Activated CD8-positive, alpha-beta T cell treated with anti-CD3 and anti-CD28 coated beads, Interleukin-2, amount 10 ng/mL, durations not matched to agents 7 days and 5 days (primary cell): ENCODE measurements around the gene SLC43A1. TPM values are rescaled to one million over a fixed set of nuclear protein-coding genes. Genes with fewer than 3 reads are reported as not detected.

Source experiments
- ATAC-seq: fragments of 150-1000 bp; cut with Tn5 transposase; one replicate; pipeline ENCODE4 v1.10.0; 2021; ENCODE audit warnings: moderate library complexity
- CTCF ChIA-PET: fragments of 350-600 bp; sonication (Branson Sonifier 250); formaldehyde crosslinking; loops from one replicate; lab custom pipeline; 2021; ENCODE audit warnings: antibody characterized with exemption; lab: Charles Lee
- POLR2A ChIA-PET: fragments of 350-600 bp; sonication (Branson Sonifier 250); formaldehyde crosslinking; loops from one replicate; lab custom pipeline; 2021; ENCODE audit warnings: antibody characterized with exemption; lab: Charles Lee
- DNase-seq: peaks from one replicate; pipeline ENCODE4 v3.0.0-alpha.2; 2020
- H3K27ac Mint-ChIP-seq: one replicate; pipeline ENCODE4 v1.8.0; 2021; ENCODE audit warnings: mild to moderate bottlenecking, mixed read lengths
- H3K27me3 Mint-ChIP-seq: one replicate; pipeline ENCODE4 v1.8.0; 2021; ENCODE audit warnings: low read depth, mixed read lengths
- H3K36me3 Mint-ChIP-seq: one replicate; pipeline ENCODE4 v1.8.0; 2021; ENCODE audit warnings: low read depth, mixed read lengths
- H3K4me1 Mint-ChIP-seq: one replicate; pipeline ENCODE4 v1.8.0; 2021; ENCODE audit warnings: low read depth, mixed read lengths
- H3K4me3 Mint-ChIP-seq: one replicate; pipeline ENCODE4 v1.8.0; 2021; ENCODE audit warnings: mild to moderate bottlenecking, mixed read lengths
- H3K9me3 Mint-ChIP-seq: one replicate; pipeline ENCODE4 v1.8.0; 2022; ENCODE audit warnings: mixed read lengths; ENCODE audit not compliant: insufficient read depth
- total RNA-seq, 2 experiments: library from RNA; stranded (reverse); gene quantifications; one replicate each; pipeline ENCODE4 v1.2.3, GENCODE V29; 2021

The SLC43A1 gene
- total RNA-seq, 2 experiments from 2014 or later: 26.4 to 28.4 TPM

DNA sequence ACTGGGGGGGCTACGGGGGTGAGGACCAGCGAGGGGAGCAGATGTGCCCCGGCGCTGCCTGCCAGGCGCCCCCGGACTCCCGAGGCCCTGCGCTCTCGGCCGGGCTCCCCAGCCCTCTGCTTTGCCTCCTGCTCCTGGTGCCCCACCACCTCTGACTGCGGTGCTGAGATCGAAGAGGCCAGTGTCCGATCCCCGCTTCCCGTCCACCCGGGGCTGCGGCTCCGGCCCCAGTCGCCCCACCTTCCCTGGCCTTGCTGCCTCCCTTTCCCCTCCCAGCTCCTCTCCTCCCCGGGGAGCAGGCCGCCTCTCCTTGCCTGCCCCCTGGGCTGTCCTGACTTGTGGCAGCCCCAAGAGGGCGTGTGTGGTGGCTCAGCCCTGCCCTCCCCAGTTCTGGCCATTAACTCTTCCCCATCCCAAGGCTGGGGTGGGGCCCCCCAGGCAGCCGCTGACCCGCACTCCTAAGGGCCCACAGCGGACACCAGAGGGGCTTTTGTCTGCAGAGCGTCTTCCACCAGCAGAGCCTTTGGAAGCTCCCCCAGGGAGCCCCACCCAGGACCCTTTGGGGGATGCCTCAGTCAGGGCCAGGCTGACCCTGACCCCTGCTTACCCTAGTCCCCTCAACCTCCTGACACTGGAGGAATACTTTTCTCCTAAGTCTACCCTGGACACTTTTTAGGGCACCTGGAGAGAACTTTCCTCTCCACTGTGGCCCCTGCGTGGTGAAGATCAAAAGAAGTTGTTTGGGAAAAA lies 38.6 kb downstream of the SLC43A1 start:
- peak overlapping the region; percentile 63 for H3K27ac Mint-ChIP-seq
- H3K4me1 Mint-ChIP-seq: peaks cover 48% of the 10 kb centered on the region
- H3K27me3 Mint-ChIP-seq: peaks cover 32% of the 10 kb centered on the region
- peak overlapping the region; percentile 59 for H3K4me3 Mint-ChIP-seq
- CTCF ChIA-PET: interaction anchor here (0.8 to 9.8 kb wide), 8 partner anchors 17 to 1092 kb away, joined by 3 to 239 read pairs (median 6); partner anchors contain the start of genes RTN4RL2 and SLC43A1
- no peaks in the 10 kb centered on the region for H3K9me3 Mint-ChIP-seq
- POLR2A ChIA-PET: interaction anchor here (0.5 to 0.8 kb wide), 2 partner anchors 19 to 47 kb away, joined by 3 to 4 read pairs; no protein-coding TSS in a partner anchor
- ATAC-seq (peak; percentile 30), DNase-seq (peak; percentile 40)
- no peaks in the 10 kb centered on the region for H3K36me3 Mint-ChIP-seq

GRCh38 chr11:57476047-57476756 lies 39.3 kb downstream of the SLC43A1 start:
- Mint-ChIP-seq H3K4me3 (peak overlapping the region; percentile 59), H3K9me3 (no peaks in the 10 kb centered on the region), H3K27me3 (peaks cover 25% of the 10 kb centered on the region), H3K4me1 (peaks cover 46% of the 10 kb centered on the region), H3K27ac (peak overlapping the region; percentile 69), H3K36me3 (no peaks in the 10 kb centered on the region)
- ATAC-seq: peak; percentile 25
- ChIA-PET POLR2A (interaction anchor here (0.8 kb wide), 1 partner anchor 18 kb away, joined by 3 read pairs; no protein-coding TSS in a partner anchor), CTCF (interaction anchor here (0.7 to 9.8 kb wide), 7 partner anchors 15 to 1092 kb away, joined by 3 to 239 read pairs (median 5); partner anchors contain the start of genes RTN4RL2 and SLC43A1)
- DNase-seq: peak; percentile 45

- Mint-ChIP-seq H3K36me3 (no peaks in the 10 kb centered on the region), H3K4me1 (peaks cover 46% of the 10 kb centered on the region), H3K27ac (peak overlapping the region; percentile 69), H3K9me3 (no peaks in the 10 kb centered on the region), H3K4me3 (peak overlapping the region; percentile 59), H3K27me3 (peaks cover 20% of the 10 kb centered on the region)
- ATAC-seq (no peak), DNase-seq (no peak)
- POLR2A ChIA-PET: no interaction called here
- CTCF ChIA-PET: interaction anchor here (0.7 to 6.4 kb wide), 8 partner anchors 8 to 126 kb away, joined by 5 to 117 read pairs (median 16); partner anchors contain the start of gene RTN4RL2
These were observed 39.8 kb downstream of the SLC43A1 start for GRCh38 chr11:57475671-57476046.

DNA sequence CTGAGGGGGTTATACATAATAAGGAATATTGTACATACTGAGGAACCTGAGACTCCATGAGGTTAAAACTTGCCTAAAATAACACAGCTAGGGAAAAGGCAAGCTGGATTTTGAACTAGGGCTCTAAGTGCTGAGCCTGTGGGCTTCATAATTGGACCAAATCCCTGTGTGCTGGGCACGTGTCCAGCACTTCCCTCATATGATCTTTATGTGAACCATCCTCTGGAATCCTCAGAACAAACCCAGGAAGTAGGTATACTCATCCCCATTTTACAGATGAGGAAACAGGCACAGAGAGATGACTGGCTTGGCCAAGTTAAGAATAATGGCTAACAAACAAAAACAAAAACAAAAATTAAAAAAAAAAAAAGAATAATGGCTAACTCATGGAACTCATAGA lies 40.3 kb downstream of the SLC43A1 start:
- POLR2A ChIA-PET: no interaction called here
- no peak for ATAC-seq
- H3K27ac Mint-ChIP-seq: no peak overlapping the region
- no peak overlapping the region for H3K4me3 Mint-ChIP-seq
- no peaks in the 10 kb centered on the region for H3K9me3 Mint-ChIP-seq
- DNase-seq: no peak
- H3K4me1 Mint-ChIP-seq: peaks cover 44% of the 10 kb centered on the region
- peaks cover 18% of the 10 kb centered on the region for H3K27me3 Mint-ChIP-seq
- H3K36me3 Mint-ChIP-seq: no peaks in the 10 kb centered on the region
- CTCF ChIA-PET: interaction anchor here (1.2 to 6.4 kb wide), 6 partner anchors 8 to 126 kb away, joined by 5 to 117 read pairs (median 16); partner anchors contain the start of gene RTN4RL2

DNA sequence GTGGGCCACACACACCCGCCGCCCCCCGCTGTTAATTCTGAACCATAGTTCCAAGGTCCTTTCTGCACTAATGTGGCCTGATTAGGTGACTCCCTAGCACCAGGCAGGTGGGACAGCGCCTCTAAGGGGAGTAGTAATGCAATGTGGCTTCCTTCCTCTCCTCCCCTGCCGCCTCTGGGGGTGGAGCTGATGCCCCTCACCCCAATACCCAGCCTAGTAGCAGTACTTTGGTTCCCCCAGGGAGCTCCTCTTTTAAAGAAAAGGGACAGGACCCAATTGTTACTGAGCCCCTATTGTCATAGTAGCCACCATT lies 40.7 kb downstream of the SLC43A1 start:
- CTCF ChIA-PET: interaction anchor here (1.2 to 6.4 kb wide), 6 partner anchors 9 to 125 kb away, joined by 5 to 117 read pairs (median 16); partner anchors contain the start of gene RTN4RL2
- Mint-ChIP-seq H3K9me3 (no peaks in the 10 kb centered on the region), H3K4me3 (no peak overlapping the region), H3K27me3 (peaks cover 16% of the 10 kb centered on the region), H3K27ac (peak overlapping the region; percentile 89), H3K4me1 (peaks cover 41% of the 10 kb centered on the region), H3K36me3 (no peaks in the 10 kb centered on the region)
- ATAC-seq (peak; percentile 11), DNase-seq (peak; percentile 45)
- POLR2A ChIA-PET: no interaction called here

DNA sequence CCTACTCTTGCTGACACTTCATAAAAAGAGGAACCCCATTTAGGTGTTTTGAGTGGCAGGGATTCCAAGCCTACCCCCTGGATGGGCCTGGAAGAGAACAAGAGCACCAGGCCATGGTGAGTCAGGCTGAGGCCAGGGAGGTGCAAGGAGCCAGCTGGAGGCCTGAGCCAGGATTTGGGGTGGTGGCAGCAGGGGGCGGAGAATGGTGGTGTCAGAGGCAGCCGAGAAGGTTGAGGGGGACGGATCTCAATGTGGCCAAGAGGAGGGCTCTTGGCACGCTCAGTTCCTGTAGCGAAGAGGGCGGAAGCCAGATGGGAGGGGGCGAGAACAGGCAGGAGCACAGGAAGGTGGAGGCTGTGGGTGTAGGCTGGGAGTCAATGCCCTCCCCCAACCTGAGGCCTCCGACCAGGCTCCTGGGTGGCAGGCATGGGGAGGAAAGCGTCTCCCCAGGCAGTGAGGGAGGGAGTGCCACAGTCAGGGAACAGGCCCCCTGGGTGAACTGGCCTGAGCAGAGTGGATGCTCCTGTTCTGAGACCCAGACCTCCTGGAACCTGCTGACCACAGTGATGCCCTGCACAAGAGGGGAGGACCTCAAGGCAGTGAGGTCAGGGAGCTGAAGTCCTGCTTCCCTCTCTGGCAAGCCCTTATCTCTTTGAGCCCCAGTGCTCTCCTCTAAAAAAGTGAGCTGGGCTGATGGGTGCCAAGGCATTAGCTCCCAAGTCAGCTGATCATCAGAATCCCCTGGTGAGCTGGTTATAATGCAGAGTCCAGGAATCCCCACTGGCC lies 41.3 kb downstream of the SLC43A1 start:
- ChIA-PET CTCF (interaction anchor here (1.2 to 6.4 kb wide), 8 partner anchors 8 to 125 kb away, joined by 3 to 117 read pairs (median 10); partner anchors contain the start of gene RTN4RL2), POLR2A (no interaction called here)
- DNase-seq: peak; percentile 87
- peak overlapping the region; percentile 28 for H3K4me3 Mint-ChIP-seq
- no peaks in the 10 kb centered on the region for H3K36me3 Mint-ChIP-seq
- H3K4me1 Mint-ChIP-seq: peaks cover 41% of the 10 kb centered on the region
- peaks cover 14% of the 10 kb centered on the region for H3K27me3 Mint-ChIP-seq
- peak overlapping the region; percentile 89 for H3K27ac Mint-ChIP-seq
- ATAC-seq: peak; percentile 85
- H3K9me3 Mint-ChIP-seq: no peaks in the 10 kb centered on the region

GRCh38 chr11:57473285-57473841 lies 42.1 kb downstream of the SLC43A1 start:
- no peak for ATAC-seq
- no peaks in the 10 kb centered on the region for H3K36me3 Mint-ChIP-seq
- H3K9me3 Mint-ChIP-seq: no peaks in the 10 kb centered on the region
- DNase-seq: no peak
- H3K4me3 Mint-ChIP-seq: no peak overlapping the region
- CTCF ChIA-PET: interaction anchor here (1.2 to 6.4 kb wide), 10 partner anchors 9 to 171 kb away, joined by 3 to 117 read pairs (median 6); partner anchors contain the start of genes RTN4RL2 and TIMM10
- H3K4me1 Mint-ChIP-seq: peaks cover 41% of the 10 kb centered on the region
- peaks cover 14% of the 10 kb centered on the region for H3K27me3 Mint-ChIP-seq
- H3K27ac Mint-ChIP-seq: peak overlapping the region; percentile 89
- POLR2A ChIA-PET: interaction anchor here (1.2 to 1.3 kb wide), 2 partner anchors 11 to 16 kb away, joined by 3 read pairs; no protein-coding TSS in a partner anchor

DNA sequence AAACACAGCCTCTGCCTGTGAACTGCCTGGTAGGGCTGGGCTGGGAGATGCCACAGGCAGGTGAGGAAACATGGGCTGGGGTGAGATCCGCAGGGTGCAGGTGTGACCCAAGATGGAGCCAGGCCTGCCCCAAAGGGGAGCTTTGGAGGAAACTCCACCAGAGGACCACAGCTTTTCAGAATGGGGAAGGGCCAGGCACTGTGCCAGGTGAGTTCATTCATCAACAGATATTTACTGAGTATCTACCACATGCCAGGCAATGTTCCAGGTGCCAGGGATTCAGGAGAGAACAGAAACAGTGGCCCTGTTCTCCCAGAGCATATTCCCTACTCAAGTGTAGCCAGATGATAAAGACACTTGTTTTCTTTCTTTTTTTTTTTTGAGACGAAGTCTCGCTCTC lies 44.0 kb downstream of the SLC43A1 start:
- peaks cover 2% of the 10 kb centered on the region for H3K27me3 Mint-ChIP-seq
- H3K4me3 Mint-ChIP-seq: no peak overlapping the region
- DNase-seq (no peak), ATAC-seq (no peak)
- H3K27ac Mint-ChIP-seq: no peak overlapping the region
- no peaks in the 10 kb centered on the region for H3K36me3 Mint-ChIP-seq
- no peaks in the 10 kb centered on the region for H3K9me3 Mint-ChIP-seq
- CTCF ChIA-PET: interaction anchor here (3.9 to 6.4 kb wide), 2 partner anchors 13 to 55 kb away, joined by 36 to 117 read pairs; partner anchors contain the start of gene RTN4RL2
- POLR2A ChIA-PET: no interaction called here
- H3K4me1 Mint-ChIP-seq: peaks cover 34% of the 10 kb centered on the region

DNA sequence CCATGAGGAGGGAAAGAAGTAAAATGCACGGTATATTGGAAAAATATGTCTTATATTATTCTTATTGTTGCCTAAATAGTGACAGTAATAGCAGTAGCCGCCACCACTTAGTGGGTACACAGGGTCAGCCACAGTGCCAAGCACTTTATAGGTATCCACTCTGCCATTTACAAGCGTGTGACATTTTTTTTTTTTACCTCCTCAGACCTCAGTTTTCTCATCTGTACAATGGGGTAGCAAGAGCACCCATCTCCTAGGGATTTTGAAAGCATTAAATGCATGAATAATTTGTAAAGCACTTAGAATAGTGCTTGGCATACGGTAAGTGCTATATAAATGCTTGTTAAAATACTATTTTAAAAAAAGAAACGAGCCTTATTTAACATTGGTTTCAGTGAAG lies 46.2 kb downstream of the SLC43A1 start:
- CTCF ChIA-PET: interaction anchor here (1.2 to 6.4 kb wide), 2 partner anchors 11 to 59 kb away, joined by 3 to 117 read pairs; partner anchors contain the start of gene RTN4RL2

GRCh38 chr11:57468276-57468675 lies 47.2 kb downstream of the SLC43A1 start:
- ChIA-PET POLR2A (no interaction called here), CTCF (interaction anchor here (0.9 to 1.1 kb wide), 2 partner anchors 10 to 12 kb away, joined by 3 to 8 read pairs; no protein-coding TSS in a partner anchor)
- Mint-ChIP-seq H3K36me3 (no peaks in the 10 kb centered on the region), H3K27ac (peak overlapping the region; percentile 5), H3K9me3 (no peaks in the 10 kb centered on the region), H3K4me1 (peaks cover 6% of the 10 kb centered on the region), H3K4me3 (no peak overlapping the region), H3K27me3 (peaks cover 2% of the 10 kb centered on the region)
- DNase-seq: no peak
- ATAC-seq: no peak

More for the DNA sequence above, 46.2 kb downstream of the SLC43A1 start:
- POLR2A ChIA-PET: no interaction called here
- Mint-ChIP-seq H3K4me1 (peaks cover 15% of the 10 kb centered on the region), H3K4me3 (no peak overlapping the region), H3K27me3 (peaks cover 2% of the 10 kb centered on the region), H3K9me3 (no peaks in the 10 kb centered on the region), H3K36me3 (no peaks in the 10 kb centered on the region), H3K27ac (no peak overlapping the region)
- ATAC-seq (no peak), DNase-seq (no peak)
